ENCODE data around the gene SEL1L3.

- peak; percentile 70 to 86 (median 80) for TF ChIP-seq CTCF (IDR thresholded peaks at IDR 0.05)
- no peak for TF ChIP-seq POLR2A (IDR thresholded peaks at IDR 0.05)
Observed at GRCh38 chr4:25767877-25768725, 94.7 kb downstream of the SEL1L3 start.
